Measurements from ENCODE around the gene SIM1. TPM values are rescaled to one million over a fixed set of nuclear protein-coding genes. Genes with fewer than 3 reads are reported as not detected.

Gene SIM1, protein sequence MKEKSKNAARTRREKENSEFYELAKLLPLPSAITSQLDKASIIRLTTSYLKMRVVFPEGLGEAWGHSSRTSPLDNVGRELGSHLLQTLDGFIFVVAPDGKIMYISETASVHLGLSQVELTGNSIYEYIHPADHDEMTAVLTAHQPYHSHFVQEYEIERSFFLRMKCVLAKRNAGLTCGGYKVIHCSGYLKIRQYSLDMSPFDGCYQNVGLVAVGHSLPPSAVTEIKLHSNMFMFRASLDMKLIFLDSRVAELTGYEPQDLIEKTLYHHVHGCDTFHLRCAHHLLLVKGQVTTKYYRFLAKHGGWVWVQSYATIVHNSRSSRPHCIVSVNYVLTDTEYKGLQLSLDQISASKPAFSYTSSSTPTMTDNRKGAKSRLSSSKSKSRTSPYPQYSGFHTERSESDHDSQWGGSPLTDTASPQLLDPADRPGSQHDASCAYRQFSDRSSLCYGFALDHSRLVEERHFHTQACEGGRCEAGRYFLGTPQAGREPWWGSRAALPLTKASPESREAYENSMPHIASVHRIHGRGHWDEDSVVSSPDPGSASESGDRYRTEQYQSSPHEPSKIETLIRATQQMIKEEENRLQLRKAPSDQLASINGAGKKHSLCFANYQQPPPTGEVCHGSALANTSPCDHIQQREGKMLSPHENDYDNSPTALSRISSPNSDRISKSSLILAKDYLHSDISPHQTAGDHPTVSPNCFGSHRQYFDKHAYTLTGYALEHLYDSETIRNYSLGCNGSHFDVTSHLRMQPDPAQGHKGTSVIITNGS
- under 1 TPM; 0.18 to 0.72 (median 0.42) TPM for total RNA-seq

DNA sequence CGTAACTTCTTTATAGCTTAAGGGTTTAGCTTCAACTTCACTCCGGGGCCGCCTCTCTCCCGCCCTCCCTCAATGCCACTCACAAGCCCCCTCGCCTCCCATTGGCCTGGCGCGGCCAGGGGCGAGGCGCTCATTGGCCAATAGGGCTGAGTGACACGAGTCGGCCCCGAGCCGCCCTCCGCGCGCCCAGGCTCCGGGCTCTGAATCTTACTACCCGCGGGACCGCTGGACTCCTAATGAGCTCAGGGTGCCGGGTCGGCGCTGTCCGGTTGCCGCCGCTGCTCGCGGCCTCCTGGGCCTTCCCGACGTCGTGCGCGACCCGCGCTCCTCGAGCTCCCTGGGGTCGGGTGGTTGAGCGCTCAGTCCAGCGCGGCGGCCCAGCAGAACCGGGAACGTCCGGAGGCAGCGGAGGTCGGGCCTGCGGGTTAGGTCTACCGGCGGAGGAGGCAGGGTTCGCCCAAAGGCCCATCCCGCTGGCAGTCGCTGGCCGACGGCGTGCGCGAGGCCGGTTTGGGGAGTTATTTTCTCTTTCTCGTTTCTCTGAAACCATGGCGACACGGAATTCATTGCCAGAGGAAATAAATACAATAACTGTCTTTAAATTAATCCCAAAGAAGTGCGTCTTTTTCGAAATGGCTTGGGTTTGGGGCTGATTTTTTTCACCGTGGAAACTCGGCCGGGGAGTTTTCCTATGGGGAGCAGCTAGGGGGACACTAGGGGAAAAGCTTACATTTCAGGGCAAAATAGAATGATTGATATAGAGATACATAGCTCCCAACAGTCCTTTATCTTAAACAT, at the start of gene SIM1:
SIM1 (minus strand) TSS at position 19 of the 798 bp plus-strand sequence. CDS start 1,453 bp downstream, outside the sequence.
- no peak for TF ChIP-seq EP300 (IDR thresholded peaks at IDR 0.05)
- no peak for TF ChIP-seq POLR2A (IDR thresholded peaks at IDR 0.05)
- TF ChIP-seq, protein P1, sequence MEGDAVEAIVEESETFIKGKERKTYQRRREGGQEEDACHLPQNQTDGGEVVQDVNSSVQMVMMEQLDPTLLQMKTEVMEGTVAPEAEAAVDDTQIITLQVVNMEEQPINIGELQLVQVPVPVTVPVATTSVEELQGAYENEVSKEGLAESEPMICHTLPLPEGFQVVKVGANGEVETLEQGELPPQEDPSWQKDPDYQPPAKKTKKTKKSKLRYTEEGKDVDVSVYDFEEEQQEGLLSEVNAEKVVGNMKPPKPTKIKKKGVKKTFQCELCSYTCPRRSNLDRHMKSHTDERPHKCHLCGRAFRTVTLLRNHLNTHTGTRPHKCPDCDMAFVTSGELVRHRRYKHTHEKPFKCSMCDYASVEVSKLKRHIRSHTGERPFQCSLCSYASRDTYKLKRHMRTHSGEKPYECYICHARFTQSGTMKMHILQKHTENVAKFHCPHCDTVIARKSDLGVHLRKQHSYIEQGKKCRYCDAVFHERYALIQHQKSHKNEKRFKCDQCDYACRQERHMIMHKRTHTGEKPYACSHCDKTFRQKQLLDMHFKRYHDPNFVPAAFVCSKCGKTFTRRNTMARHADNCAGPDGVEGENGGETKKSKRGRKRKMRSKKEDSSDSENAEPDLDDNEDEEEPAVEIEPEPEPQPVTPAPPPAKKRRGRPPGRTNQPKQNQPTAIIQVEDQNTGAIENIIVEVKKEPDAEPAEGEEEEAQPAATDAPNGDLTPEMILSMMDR (IDR thresholded peaks at IDR 0.05) = no peak
- Histone ChIP-seq H3K27me3 (peaks cover 100% of the 10 kb centered on the region), H3K4me1 (peaks cover 21% of the 10 kb centered on the region), H3K9me3 (no peaks in the 10 kb centered on the region), H3K4me3 (peak within 1 kb of the TSS; percentile 46), H3K27ac (peak within 1 kb of the TSS; percentile 42), H3K36me3 (no peaks in the 10 kb centered on the region)
- DNase-seq (ENCODE audit: low spot score in 2 of 2) = peak in 1 of 2 donors; percentile 78
- 14% methylated on average over 26 of the region's 66 CpGs for WGBS

DNA sequence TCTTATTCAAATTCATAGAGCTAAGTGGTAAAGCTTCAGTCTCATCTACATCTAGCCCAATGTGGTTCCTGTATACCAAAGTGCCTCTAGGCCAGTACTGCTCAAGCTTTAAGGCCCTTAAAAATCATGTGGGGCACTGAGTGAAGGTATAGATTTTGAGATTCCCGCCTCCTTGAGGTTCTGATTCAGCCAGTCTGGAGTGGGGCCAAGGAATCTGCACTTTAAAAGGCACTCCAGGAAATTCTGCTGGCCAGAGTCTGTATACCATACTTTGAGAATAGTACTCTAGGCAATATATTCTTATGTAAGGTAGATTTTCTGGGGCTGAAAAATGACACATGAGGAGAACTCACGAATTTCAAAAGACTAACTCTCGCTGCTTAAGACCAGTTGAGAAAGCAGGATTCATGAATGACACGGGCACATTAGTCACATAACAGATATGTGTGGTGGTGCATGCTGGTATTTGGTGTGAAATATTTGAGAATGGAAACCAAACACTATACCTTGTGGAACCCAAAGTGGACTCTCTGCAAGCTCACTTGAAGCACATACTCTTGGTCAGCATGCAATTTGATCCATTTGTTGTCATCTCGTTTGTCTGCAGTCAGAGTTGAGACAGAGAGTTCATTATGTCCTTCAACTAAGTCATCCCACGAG, 47.6 kb upstream of the SIM1 start:
- no peaks in the 10 kb centered on the region for H3K9me3 ChIP-seq
- H3K4me3 ChIP-seq = no peak overlapping the region
- no peak for DNase-seq (ENCODE audit: low spot score in 2 of 2)
- 89% methylated on average over 6 of the region's 6 CpGs for WGBS
- no peaks in the 10 kb centered on the region for H3K27me3 ChIP-seq
- H3K27ac ChIP-seq = no peak overlapping the region
- H3K36me3 ChIP-seq = peaks cover 45% of the 10 kb centered on the region
- TF ChIP-seq POLR2A (IDR thresholded peaks at IDR 0.05) (no peak), POLR2AphosphoS5 (IDR thresholded peaks at IDR 0.05) (no peak), EP300 (IDR thresholded peaks at IDR 0.05) (no peak)
- TF ChIP-seq, protein P1 (IDR thresholded peaks at IDR 0.05) = no peak
- H3K4me1 ChIP-seq = no peaks in the 10 kb centered on the region

DNA sequence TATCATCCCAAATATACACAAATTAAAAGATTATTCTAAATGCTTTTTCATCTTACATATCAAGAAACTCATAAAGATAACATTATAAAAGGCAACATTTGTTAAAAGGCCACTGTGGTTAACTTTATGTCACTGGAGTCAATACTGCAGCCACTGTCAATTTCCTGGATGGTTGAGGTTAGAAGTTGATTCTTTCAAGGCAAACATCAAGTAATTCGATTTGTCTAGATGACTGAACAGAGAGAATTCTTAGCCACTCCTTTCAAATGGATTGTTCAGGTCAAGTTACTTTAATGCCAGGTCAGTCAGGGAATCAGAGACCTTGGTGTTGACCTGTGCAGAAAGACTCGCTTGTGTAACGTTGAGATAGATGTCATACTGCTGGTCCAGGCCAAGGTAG, 44.4 kb upstream of the SIM1 start:
- H3K9me3 ChIP-seq = no peaks in the 10 kb centered on the region
- H3K4me3 ChIP-seq = no peak overlapping the region
- no peak overlapping the region for H3K27ac ChIP-seq
- no peaks in the 10 kb centered on the region for H3K4me1 ChIP-seq
- DNase-seq (ENCODE audit: low spot score in 2 of 2) = no peak
- WGBS = 94% methylated on average over 3 of the region's 3 CpGs
- peaks cover 38% of the 10 kb centered on the region for H3K36me3 ChIP-seq
- TF ChIP-seq, protein P1 (IDR thresholded peaks at IDR 0.05) = no peak
- no peak for TF ChIP-seq POLR2A (IDR thresholded peaks at IDR 0.05)
- no peaks in the 10 kb centered on the region for H3K27me3 ChIP-seq

- no peaks in the 10 kb centered on the region for H3K27me3 ChIP-seq
- no peak for DNase-seq (ENCODE audit: low spot score in 2 of 2)
- H3K4me3 ChIP-seq = no peak overlapping the region
- TF ChIP-seq EP300 (IDR thresholded peaks at IDR 0.05) (no peak), POLR2AphosphoS5 (IDR thresholded peaks at IDR 0.05) (no peak), POLR2A (IDR thresholded peaks at IDR 0.05) (no peak)
- TF ChIP-seq, protein P1 (IDR thresholded peaks at IDR 0.05) = no peak
- no peaks in the 10 kb centered on the region for H3K9me3 ChIP-seq
- 97% methylated on average over 2 of the region's 2 CpGs for WGBS
- peaks cover 24% of the 10 kb centered on the region for H3K36me3 ChIP-seq
- H3K4me1 ChIP-seq = no peaks in the 10 kb centered on the region
- no peak overlapping the region for H3K27ac ChIP-seq
Measured at GRCh38 chr6:100506651-100507050, 41.9 kb upstream of the SIM1 start.
